ENCODE measurements around the gene DBI.
"Not testable (repeated sequence)": the region's sequence is repeated elsewhere in the genome, so short reads cannot be mapped to it uniquely, and the experiment has no call there.

DBI gene

GRCh38 chr2:119397196-119397595 is 30.4 kb downstream of the DBI start:
- no peak for DNase-seq (ENCODE audit: low read depth in 1 of 2, low spot score in 1 of 2)

GRCh38 chr2:119402106-119402505 is 35.3 kb downstream of the DBI start:
- no peak for DNase-seq (ENCODE audit: low read depth in 1 of 2, low spot score in 1 of 2)

GRCh38 chr2:119402645-119403560 is 36.1 kb downstream of the DBI start:
- no peak for DNase-seq (ENCODE audit: low read depth in 1 of 2, low spot score in 1 of 2)

DNA sequence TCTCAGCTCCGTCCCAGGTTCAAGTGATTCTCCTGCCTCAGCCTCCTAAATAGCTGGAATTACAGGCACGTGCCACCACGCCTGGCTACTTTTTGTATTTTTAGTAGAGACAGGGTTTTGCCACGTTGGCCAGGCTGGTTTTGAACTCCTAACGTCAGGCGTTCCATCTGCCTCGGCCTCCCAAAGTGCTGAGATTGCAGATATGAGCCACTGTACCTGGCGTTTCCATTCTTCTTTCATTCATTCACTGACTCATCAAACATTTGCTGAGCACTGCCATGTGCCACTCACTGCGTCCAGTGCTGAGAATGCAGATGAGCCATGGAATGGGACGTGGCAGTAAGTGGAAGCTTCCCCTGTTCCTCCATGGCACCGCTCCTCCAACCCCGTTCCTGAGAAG is 36.8 kb downstream of the DBI start:
- DNase-seq (ENCODE audit: low read depth in 1 of 2, low spot score in 1 of 2) = not testable (repeated sequence)

DNA sequence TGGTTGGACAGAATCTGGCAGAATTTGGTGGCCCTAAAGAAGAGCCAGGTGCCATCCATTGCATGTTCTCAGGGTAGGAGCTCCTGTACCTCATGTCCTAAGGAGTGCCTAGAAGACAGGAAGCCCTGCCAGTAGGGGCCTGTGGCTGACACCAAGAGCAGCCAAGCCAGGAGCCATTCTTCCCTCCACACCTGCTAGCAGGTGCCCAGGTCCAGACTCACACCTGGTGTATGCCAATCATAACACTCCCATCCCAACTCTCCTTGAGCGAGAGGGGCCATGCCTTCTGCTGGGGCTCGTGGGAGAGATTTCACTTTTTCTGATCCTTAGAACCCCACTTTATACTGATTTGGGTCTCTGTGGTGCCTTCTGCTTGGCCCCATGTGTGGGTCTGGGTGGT is 38.4 kb downstream of the DBI start:
- no peak for DNase-seq (ENCODE audit: low read depth in 1 of 2, low spot score in 1 of 2)

GRCh38 chr2:119407430-119408220 is 40.8 kb downstream of the DBI start:
- peak in 1 of 2 donors; percentile 2 for DNase-seq (ENCODE audit: low read depth in 1 of 2, low spot score in 1 of 2)

DNA sequence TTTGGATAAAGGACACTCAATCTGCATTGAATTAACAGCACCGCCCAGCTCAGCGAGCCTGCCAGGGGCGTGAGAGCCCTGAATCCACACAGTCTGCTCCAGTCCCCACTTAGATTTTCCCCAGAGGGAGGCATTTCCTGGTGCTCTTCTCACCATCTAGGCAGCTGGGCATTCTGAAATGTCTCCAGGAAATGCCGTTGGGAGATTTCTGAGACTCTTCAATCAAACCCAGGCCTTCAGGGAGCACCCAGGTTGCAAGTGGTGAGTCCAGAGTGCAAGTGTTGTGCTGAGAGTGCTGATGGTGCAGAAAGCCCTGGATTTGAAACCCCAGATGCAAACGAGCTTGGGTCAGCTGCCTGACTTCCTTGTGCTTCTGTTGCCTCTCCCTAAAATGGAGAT is 41.4 kb downstream of the DBI start:
- DNase-seq (ENCODE audit: low read depth in 1 of 2, low spot score in 1 of 2) = no peak

GRCh38 chr2:119409506-119409905 is 42.7 kb downstream of the DBI start:
- no peak for DNase-seq (ENCODE audit: low read depth in 1 of 2, low spot score in 1 of 2)

- DNase-seq (ENCODE audit: low read depth in 1 of 2, low spot score in 1 of 2) = no peak
Measured at GRCh38 chr2:119414894-119415293, 48.1 kb downstream of the DBI start.

DNA sequence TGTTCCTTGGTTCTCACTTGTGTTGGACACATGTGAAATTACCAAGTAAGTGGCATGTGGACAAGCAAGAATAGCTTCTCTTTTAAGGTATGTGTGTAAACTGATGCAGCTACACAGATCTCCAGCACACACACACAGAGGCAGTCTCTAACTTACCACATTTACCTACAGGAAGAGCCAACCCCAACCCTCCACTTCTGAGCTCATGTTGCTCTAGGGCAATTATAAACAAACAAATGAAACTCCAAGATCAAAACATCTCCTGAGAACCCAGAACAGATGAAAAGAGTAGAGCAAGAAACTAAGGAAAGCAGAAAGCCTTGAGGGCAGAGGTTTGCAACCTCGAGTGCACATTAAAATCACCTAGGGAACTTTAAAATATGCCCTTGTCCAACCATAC is 48.9 kb downstream of the DBI start:
- no peak for DNase-seq (ENCODE audit: low read depth in 1 of 2, low spot score in 1 of 2)

DNA sequence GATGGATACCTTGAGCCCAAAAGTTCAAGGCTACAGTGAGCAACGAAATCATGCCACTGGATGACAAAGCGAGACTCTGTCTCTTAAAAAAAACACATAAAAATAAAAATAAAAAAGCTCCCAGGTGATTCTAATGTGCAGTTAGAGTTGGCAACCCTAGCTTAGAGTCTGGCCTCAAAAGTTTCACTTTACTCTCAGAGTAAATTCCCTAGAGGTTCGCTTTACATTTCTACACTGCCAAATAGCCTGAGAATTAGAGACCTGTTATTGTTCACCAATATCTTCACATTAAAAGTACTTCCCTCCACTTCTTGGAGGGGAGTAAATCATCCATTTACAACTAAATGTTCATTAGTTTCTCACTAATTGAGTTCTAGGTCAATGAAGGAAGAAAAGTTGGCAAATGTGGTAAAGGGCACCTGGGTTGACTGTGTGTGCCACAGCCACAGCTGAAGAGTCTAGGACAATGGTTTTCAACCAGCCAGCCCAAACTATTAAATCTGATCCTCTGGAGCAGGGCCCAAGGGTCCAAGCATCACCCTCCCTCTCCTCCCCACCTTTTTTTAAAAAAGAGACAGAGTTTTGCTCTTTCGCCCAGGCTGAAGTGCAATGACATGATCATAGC is 49.6 kb downstream of the DBI start:
- no peak for DNase-seq (ENCODE audit: low read depth in 1 of 2, low spot score in 1 of 2)

GRCh38 chr2:119417908-119418307 is 51.1 kb downstream of the DBI start:
- no peak for DNase-seq (ENCODE audit: low read depth in 1 of 2, low spot score in 1 of 2)

DNA sequence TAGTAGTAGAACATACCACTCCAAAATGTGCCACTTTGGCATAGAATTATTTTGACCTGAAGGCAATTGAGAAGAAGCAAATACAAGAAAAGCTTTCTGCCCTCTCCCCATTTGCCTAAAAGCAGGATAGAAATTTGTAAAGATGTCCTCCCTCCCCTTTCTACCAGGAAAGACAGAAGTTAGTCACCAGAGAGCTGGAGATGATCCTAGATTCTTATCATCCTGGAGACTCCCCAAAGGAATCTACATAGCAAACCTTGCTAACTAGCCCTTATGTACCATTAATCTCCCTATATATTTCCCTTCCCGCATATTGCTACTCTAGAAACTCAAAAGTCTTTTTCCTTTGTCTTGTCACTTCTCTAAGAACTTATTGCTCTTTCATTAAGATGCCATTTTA is 52.3 kb downstream of the DBI start:
- no peak for DNase-seq (ENCODE audit: low read depth in 1 of 2, low spot score in 1 of 2)

DNA sequence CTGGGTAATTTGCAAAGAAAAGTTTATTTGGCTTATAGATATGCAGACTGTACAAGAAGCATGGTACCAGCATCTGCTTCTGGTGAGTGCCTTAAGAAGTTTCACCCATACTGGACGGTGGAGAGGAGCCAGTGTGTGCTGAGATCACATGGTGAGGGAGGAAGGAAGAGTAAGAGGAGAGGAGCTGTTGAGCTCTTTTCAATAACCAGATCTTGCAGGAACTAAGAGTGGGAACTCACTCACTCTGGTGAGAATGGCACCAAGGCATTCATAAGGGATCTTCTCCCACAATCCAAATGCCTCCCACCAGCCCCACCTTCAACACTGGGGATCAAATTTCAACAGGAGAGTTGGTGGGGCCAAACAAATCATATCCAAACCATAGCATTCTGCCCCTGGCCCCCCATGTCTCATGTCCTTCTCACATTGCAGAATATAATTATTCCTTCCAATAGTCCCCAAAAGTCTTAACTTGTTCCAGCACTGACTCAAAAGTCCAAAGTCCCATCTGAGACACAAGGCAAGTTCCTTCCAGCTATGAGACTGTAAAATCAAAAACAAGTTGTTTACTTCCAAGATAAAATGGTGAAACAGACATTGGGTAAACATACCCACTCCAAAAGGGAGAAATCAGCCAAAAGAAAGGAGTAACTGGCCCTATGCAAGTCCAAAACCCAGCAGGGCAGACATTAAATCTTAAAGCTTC is 53.2 kb downstream of the DBI start:
- DNase-seq (ENCODE audit: low read depth in 1 of 2, low spot score in 1 of 2) = no peak

GRCh38 chr2:119421304-119421703 is 54.5 kb downstream of the DBI start:
- no peak for DNase-seq (ENCODE audit: low read depth in 1 of 2, low spot score in 1 of 2)

DNA sequence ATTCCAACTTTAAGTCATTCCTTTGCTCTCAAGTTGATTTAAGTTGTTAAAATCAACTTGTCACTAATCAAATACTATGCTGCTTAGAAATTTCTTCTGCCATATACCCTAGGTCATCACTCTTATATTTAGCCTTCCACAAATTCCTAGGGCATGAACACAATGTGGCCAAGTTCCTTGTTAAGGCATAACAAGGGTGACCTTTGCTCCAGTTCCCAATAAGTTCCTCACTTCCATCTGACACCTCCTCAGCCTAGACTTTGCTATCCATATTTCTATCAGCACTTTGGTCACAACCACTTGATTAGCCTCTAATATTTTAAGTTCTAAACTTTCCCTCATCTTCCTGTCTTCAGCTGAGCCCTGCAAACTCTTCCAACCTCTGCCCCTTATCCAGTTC is 55.0 kb downstream of the DBI start:
- no peak for DNase-seq (ENCODE audit: low read depth in 1 of 2, low spot score in 1 of 2)
